GM19351 (cell line): Measurements from ENCODE around the gene KRT1.
"Not testable (repeated sequence)": the region's sequence is repeated elsewhere in the genome, so short reads cannot be mapped to it uniquely, and the experiment has no call there.

Source experiments
- ATAC-seq: cut with Tn5 transposase; IDR thresholded peaks from one replicate; pipeline ENCODE4 v1.9.1; 2021; ENCODE audit warnings: mild to moderate bottlenecking, moderate library complexity; ENCODE audit not compliant: unreplicated experiment

KRT1 gene

GRCh38 chr12:52680363-52680762, at the start of gene KRT1:
Gene KRT1 (minus strand): TSS chr12:52680407. CDS start chr12:52680348, 59 bp downstream.
- ATAC-seq = no peak

DNA sequence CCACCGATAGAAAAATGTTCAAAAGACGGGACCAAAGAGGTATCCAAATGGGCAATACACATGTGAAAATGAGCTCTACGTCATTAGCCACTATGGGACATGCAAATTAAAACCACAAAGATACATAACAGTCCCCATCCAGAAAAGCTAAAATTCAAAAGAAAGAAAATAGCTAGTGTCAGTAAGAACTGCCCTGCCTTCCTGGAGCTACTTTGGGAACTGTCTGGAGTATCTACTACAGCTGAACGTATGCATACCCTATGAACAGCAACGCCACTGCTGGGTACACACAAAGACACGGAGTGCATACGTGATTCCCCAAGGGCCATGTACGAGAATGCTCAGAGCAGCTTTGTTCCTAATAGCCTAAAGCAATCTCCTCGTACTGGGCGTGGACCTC, 48.9 kb upstream of the KRT1 start:
- ATAC-seq = no peak

GRCh38 chr12:52728374-52728773, 48.2 kb upstream of the KRT1 start:
- ATAC-seq = no peak

DNA sequence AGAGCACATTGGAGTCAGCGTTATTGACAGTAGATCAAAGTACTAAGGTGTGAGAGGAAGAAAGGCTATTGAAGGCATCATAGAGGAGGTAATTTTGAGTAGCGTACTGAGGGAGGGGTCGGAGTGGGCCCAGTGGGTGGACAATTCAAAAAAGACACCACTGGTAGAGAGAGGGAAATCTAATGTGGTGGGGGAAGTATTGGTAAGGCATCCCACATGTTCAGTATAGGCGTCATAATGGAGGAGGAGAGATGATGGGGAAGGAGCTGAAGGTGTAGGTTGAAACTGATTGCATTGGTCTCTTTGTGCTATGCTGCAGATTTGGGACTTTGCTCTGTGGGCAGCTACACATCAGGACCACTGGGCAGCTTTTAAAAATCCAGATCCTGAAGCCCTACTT, 46.8 kb upstream of the KRT1 start:
- ATAC-seq = no peak

GRCh38 chr12:52726451-52726850, 46.2 kb upstream of the KRT1 start:
- no peak for ATAC-seq

DNA sequence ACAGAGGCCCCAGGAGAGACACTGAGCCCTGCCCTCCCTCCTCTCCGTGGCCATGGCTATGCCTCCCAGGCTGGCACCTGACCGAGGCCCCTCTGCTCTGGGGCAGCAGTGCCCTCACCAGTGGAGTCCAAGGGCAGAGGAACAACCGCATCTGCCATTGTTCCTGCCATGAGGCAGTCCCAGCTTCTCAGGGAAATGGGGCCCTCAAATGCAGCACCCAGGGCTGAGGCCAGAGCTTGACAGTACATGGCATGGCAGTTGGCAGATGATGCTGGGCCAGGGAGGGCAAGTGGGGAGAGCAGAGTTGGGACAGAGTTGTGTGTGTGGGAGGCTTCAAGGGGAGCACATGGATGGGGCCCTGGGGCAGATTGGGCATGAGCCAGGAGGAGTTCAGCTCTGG, 44.2 kb upstream of the KRT1 start:
- ATAC-seq = no peak

GRCh38 chr12:52722680-52723079, 42.5 kb upstream of the KRT1 start:
- no peak for ATAC-seq

GRCh38 chr12:52721838-52722470, 41.7 kb upstream of the KRT1 start:
- no peak for ATAC-seq

- ATAC-seq = no peak
Observed at GRCh38 chr12:52720365-52720886, 40.2 kb upstream of the KRT1 start.

GRCh38 chr12:52716061-52716460, 35.9 kb upstream of the KRT1 start:
- no peak for ATAC-seq

DNA sequence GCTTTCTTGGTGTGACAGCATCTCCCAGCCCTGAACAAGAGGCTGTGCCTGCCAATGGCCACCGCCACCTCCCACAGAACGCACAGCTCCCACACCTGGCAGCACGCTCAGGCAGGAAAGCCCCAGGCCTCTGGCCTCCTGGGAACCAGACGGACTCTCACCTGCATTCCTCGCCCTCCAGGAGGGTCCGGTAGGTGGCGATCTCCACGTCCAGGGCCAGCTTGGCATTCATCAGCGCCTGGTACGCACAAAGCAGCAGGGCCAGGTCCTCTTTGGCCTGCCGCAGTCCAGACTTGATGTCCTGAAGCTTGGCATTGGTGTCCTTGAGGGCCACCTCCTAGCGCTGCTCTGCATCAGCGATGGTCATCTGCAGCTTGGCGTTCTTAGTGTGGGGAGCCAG, 35.2 kb upstream of the KRT1 start:
- ATAC-seq = no peak

DNA sequence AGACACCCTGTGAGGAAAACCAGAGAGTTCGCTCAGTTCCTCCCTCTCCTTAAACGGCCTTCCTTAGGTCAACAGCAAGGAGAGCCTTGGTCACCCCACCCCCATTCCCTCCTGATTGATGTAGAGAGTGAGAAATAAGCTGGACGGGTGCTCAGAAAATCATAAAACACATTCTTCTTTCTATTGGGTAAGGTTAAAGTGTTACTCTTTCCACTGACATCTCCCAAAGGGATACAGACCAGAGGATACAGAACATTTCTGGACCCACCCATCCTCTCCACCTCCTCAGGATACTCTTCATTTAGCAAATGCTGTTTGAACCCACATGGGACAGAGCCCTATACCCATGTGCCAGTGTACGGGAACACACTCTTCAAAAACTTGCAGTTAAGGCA, 34.7 kb upstream of the KRT1 start:
- ATAC-seq = no peak

GRCh38 chr12:52713960-52714886, 34.0 kb upstream of the KRT1 start:
- no peak for ATAC-seq

- ATAC-seq = not testable (repeated sequence)
Observed at GRCh38 chr12:52712122-52712521, 31.9 kb upstream of the KRT1 start.

DNA sequence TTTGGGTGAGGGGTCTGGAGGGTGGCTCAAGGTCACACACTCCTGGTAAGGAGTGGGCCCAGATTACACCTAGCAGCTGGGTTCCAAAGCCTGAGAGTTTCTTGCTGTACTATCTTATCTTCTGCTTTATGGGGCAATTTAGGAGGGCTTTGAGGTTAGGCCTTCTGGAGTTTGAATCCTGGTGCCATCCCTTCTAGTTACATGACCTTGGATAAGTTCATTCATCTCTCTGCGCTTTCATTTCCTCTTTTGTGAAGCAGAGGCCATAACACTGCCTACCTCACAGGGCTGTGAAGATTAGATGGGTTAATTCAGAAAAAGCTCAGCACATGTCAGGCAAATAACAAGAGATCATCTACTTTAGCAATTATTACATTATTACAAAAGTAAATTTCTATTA, 30.5 kb upstream of the KRT1 start:
- no peak for ATAC-seq

DNA sequence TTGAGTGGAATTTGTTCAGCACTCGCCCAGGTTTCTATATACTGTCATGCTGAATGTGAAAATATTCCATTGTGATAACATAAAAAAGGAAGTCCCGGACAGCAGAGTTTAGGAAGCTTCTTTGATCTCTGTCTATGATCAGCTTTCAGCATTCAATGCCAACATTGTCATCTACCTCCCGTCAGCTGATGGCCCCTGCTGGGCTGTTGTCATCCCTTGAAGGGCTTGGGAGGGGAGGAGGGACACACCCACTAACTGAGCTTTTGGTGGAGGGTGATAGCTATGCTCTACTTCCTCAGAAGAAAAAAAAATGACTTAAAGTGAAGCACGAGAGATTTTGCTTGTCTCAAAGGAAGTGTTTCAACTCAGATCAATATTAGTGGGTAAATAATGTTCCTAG, 27.8 kb upstream of the KRT1 start:
- ATAC-seq = no peak

- ATAC-seq = no peak
Observed at GRCh38 chr12:52704464-52704863, 24.3 kb upstream of the KRT1 start.

- no peak for ATAC-seq
Observed at GRCh38 chr12:52703878-52704277, 23.7 kb upstream of the KRT1 start.

DNA sequence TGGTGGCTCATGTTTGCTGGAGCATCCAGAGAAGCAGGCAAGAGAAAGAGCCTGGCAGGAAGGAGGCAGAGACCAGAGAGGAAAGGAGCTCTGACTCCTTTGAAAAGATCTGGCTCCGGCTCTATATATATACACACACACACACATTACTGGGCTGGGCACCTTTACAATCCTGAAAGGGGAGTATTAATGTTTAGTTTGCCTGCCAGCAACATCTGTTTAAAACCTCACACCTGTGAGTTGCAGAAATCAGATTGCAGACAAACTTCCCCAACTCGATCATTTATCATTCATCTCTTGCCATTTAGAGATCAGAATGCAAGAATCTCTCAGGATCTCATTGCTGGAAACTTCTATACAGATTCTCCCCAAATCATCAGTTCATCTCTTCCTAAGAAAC, 23.2 kb upstream of the KRT1 start, which contains the start of gene KRT77:
TSS of gene KRT77 (minus strand) at position 101 of the 400 bp plus-strand sequence. CDS start at position 11, 90 bp downstream.
- ATAC-seq = no peak

GRCh38 chr12:52702338-52702737, 22.1 kb upstream of the KRT1 start:
- ATAC-seq = no peak

DNA sequence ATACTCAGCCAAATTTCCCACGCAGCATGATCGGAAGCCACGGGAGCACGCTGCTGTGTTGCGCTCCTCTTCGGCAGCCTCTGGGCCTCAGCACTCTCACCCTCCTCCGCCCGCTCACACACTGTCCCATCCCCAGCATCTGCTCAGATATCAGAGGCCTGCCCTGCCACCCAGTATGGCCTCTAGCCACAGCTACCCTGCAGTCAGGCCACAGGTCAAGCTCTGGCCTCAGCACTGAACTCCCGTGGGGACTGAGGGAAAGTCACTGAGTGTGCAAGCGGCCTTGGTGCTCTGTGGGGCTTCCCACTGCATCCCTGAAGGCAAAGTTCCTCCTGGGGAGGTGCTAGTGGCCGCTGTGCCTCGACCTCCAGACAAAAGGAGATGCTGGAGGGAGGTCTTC, 21.1 kb upstream of the KRT1 start:
- ATAC-seq = no peak

- ATAC-seq = no peak
Observed at GRCh38 chr12:52699960-52700359, 19.8 kb upstream of the KRT1 start.
